ENCODE measurements around the gene KLF13.

DNA sequence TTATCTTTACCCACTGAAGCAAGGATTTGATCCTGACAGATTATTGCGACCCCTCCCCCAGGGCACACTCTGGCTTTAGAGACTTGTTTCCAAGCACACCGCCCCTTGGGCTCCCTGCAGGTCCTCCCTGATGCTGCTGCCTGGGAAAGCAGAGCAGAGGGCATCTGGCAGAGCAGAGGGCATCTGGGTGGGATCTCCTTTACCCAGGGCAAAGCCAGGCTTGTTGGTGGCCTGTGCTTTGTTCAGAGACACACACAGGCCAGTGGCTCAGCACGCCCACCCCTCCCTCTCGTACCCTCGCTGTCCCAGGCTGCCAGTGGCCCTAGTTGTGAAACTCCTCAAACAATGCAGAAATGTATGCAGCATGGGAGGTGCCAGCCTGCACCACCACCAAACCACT is 4.8 kb downstream of the KLF13 start:
- TF ChIP-seq, protein P1, sequence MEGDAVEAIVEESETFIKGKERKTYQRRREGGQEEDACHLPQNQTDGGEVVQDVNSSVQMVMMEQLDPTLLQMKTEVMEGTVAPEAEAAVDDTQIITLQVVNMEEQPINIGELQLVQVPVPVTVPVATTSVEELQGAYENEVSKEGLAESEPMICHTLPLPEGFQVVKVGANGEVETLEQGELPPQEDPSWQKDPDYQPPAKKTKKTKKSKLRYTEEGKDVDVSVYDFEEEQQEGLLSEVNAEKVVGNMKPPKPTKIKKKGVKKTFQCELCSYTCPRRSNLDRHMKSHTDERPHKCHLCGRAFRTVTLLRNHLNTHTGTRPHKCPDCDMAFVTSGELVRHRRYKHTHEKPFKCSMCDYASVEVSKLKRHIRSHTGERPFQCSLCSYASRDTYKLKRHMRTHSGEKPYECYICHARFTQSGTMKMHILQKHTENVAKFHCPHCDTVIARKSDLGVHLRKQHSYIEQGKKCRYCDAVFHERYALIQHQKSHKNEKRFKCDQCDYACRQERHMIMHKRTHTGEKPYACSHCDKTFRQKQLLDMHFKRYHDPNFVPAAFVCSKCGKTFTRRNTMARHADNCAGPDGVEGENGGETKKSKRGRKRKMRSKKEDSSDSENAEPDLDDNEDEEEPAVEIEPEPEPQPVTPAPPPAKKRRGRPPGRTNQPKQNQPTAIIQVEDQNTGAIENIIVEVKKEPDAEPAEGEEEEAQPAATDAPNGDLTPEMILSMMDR (optimal IDR thresholded peaks at IDR 0.05 in 1 of 3, IDR thresholded peaks at IDR 0.05 in 1 of 3, conservative IDR thresholded peaks at IDR 0.05 in 1 of 3; ENCODE audit: extremely low read depth in 1 of 3, insufficient read depth in 2 of 3, low read length in 3 of 3): no peak
- no peak for TF ChIP-seq EZH2 (IDR thresholded peaks at IDR 0.05; ENCODE audit: low read length)
